Bronchus fibroblast of lung (primary cell): Measurements from ENCODE around the gene MCTP2. TPM values are rescaled to one million over a fixed set of nuclear protein-coding genes. Genes with fewer than 3 reads are reported as not detected.

ENCODE experiments used
- total RNA-seq: library from RNA; depleted of rRNA; stranded (reverse); fragments of >200 nt; gene quantifications from 2 replicates; pipeline ENCODE4 v1.2.3, GENCODE V29; 2015

The MCTP2 gene
- total RNA-seq, result 1.8 TPM in 2 replicates

GRCh38 chr15:94230883-94231722, at the start of gene MCTP2:
MCTP2 (plus strand) TSS chr15:94231561; CDS start chr15:94298266, 66,705 bp downstream.

